ENCODE measurements around the gene MACROD2. TPM values are rescaled to one million over a fixed set of nuclear protein-coding genes. Genes with fewer than 3 reads are reported as not detected.

Gene MACROD2
- polyA plus RNA-seq, 1 donor: 5.4 TPM

DNA sequence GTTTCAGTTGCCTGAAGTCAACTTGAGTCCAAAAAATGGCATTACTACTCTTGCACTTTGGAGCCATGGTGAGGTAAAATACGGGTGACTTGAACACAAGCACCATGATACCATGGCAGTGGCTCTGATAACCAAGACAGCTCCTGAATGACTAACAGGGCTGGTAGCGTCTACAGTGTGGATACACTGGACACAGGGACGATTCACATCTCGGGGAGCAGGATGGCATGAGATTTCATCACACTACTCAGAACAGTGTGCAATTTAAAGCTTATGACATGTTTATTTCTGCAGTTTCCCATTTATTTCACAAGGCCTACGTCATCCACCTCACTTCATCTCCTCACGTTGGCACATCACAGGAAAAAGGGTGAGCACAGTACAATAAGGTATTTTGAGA, 1627.1 kb downstream of the MACROD2 start:
- no peak for DNase-seq
- no peaks in the 10 kb centered on the region for H3K36me3 ChIP-seq (ENCODE audit: control insufficient read depth, insufficient read depth, low read length)
- no peak overlapping the region for H3K27ac ChIP-seq (ENCODE audit: low read length)
- WGBS (ENCODE audit: insufficient coverage, low lambda C conversion rate): no CpG with 5 or more reads among the region's 6 CpGs
- no peaks in the 10 kb centered on the region for H3K27me3 ChIP-seq (ENCODE audit: control insufficient read depth, insufficient read depth, low read length)
- no peaks in the 10 kb centered on the region for H3K4me1 ChIP-seq (ENCODE audit: control insufficient read depth, insufficient read depth, low read length)
- H3K4me3 ChIP-seq (ENCODE audit: low read length): no peak overlapping the region
- no peaks in the 10 kb centered on the region for H3K9me3 ChIP-seq (ENCODE audit: control insufficient read depth, low read depth, low read length)

DNA sequence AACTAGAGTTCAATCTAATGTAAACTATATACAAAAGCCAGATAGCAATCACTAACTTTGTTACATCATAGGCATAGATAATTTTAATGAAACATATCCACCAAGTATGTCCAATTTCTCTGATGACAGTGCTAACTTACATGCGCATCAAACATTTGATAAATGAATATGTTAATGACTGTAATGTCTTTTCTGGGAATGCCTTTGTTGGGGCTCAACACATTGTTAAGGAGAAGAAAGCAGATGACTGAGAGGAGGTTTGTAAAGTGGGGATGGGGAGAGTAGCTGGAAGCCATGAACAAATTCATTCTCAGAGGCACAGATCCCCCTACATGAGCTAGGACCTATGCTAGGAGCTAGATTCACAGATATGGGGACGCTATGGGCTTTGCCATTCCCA, 1627.9 kb downstream of the MACROD2 start:
- Histone ChIP-seq H3K27me3 (ENCODE audit: control insufficient read depth, insufficient read depth, low read length) (no peaks in the 10 kb centered on the region), H3K4me3 (ENCODE audit: low read length) (no peak overlapping the region), H3K27ac (ENCODE audit: low read length) (no peak overlapping the region), H3K4me1 (ENCODE audit: control insufficient read depth, insufficient read depth, low read length) (no peaks in the 10 kb centered on the region), H3K36me3 (ENCODE audit: control insufficient read depth, insufficient read depth, low read length) (no peaks in the 10 kb centered on the region), H3K9me3 (ENCODE audit: control insufficient read depth, low read depth, low read length) (no peaks in the 10 kb centered on the region)
- WGBS (ENCODE audit: insufficient coverage, low lambda C conversion rate): no CpG with 5 or more reads among the region's 2 CpGs
- no peak for DNase-seq

- Histone ChIP-seq H3K4me1 (ENCODE audit: control insufficient read depth, insufficient read depth, low read length) (no peaks in the 10 kb centered on the region), H3K36me3 (ENCODE audit: control insufficient read depth, insufficient read depth, low read length) (no peaks in the 10 kb centered on the region), H3K4me3 (ENCODE audit: low read length) (no peak overlapping the region), H3K27me3 (ENCODE audit: control insufficient read depth, insufficient read depth, low read length) (no peaks in the 10 kb centered on the region), H3K9me3 (ENCODE audit: control insufficient read depth, low read depth, low read length) (no peaks in the 10 kb centered on the region), H3K27ac (ENCODE audit: low read length) (no peak overlapping the region)
- WGBS (ENCODE audit: insufficient coverage, low lambda C conversion rate): 86% methylated on average over 1 of the region's 2 CpGs
- no peak for DNase-seq
Measured at GRCh38 chr20:15625981-15626380, 1630.7 kb downstream of the MACROD2 start.

- DNase-seq: no peak
- Histone ChIP-seq H3K27me3 (ENCODE audit: control insufficient read depth, insufficient read depth, low read length) (no peaks in the 10 kb centered on the region), H3K4me1 (ENCODE audit: control insufficient read depth, insufficient read depth, low read length) (no peaks in the 10 kb centered on the region), H3K9me3 (ENCODE audit: control insufficient read depth, low read depth, low read length) (no peaks in the 10 kb centered on the region), H3K4me3 (ENCODE audit: low read length) (no peak overlapping the region), H3K27ac (ENCODE audit: low read length) (no peak overlapping the region), H3K36me3 (ENCODE audit: control insufficient read depth, insufficient read depth, low read length) (no peaks in the 10 kb centered on the region)
- WGBS (ENCODE audit: insufficient coverage, low lambda C conversion rate): no CpG with 5 or more reads among the region's 3 CpGs
Measured at GRCh38 chr20:15627089-15627488, 1631.8 kb downstream of the MACROD2 start.

DNA sequence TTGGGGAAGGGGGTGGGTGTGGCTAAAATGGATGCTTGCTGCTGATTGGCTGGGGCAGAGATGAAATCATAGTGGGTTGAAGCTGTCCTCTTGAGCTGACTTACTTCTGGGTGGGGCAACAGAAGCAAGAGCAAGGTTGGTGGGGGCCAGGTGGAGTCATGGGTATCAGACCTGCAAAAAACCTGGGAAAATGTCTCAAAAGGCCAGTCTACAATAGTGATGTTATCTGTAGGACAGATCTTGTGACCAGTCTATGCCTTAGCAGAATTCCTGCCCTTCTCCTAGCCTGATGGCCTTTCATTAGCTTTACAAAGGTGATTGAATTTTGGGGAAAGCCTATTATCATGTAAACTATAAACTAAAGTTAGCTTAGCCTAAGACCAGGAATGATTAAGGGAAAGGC, 1632.2 kb downstream of the MACROD2 start:
- DNase-seq: no peak
- Histone ChIP-seq H3K27me3 (ENCODE audit: control insufficient read depth, insufficient read depth, low read length) (no peaks in the 10 kb centered on the region), H3K9me3 (ENCODE audit: control insufficient read depth, low read depth, low read length) (no peaks in the 10 kb centered on the region), H3K27ac (ENCODE audit: low read length) (no peak overlapping the region), H3K4me3 (ENCODE audit: low read length) (no peak overlapping the region), H3K36me3 (ENCODE audit: control insufficient read depth, insufficient read depth, low read length) (no peaks in the 10 kb centered on the region), H3K4me1 (ENCODE audit: control insufficient read depth, insufficient read depth, low read length) (no peaks in the 10 kb centered on the region)

- Histone ChIP-seq H3K4me3 (ENCODE audit: low read length) (no peak overlapping the region), H3K36me3 (ENCODE audit: control insufficient read depth, insufficient read depth, low read length) (no peaks in the 10 kb centered on the region), H3K27me3 (ENCODE audit: control insufficient read depth, insufficient read depth, low read length) (no peaks in the 10 kb centered on the region), H3K9me3 (ENCODE audit: control insufficient read depth, low read depth, low read length) (no peaks in the 10 kb centered on the region), H3K27ac (ENCODE audit: low read length) (no peak overlapping the region), H3K4me1 (ENCODE audit: control insufficient read depth, insufficient read depth, low read length) (no peaks in the 10 kb centered on the region)
- no peak for DNase-seq
- WGBS (ENCODE audit: insufficient coverage, low lambda C conversion rate): 100% methylated on average over 2 of the region's 4 CpGs
Measured at GRCh38 chr20:15628851-15629353, 1633.6 kb downstream of the MACROD2 start.

- no CpG with 5 or more reads among the region's 4 CpGs for WGBS (ENCODE audit: insufficient coverage, low lambda C conversion rate)
- Histone ChIP-seq H3K27me3 (ENCODE audit: control insufficient read depth, insufficient read depth, low read length) (no peaks in the 10 kb centered on the region), H3K4me1 (ENCODE audit: control insufficient read depth, insufficient read depth, low read length) (no peaks in the 10 kb centered on the region), H3K36me3 (ENCODE audit: control insufficient read depth, insufficient read depth, low read length) (no peaks in the 10 kb centered on the region), H3K4me3 (ENCODE audit: low read length) (no peak overlapping the region), H3K9me3 (ENCODE audit: control insufficient read depth, low read depth, low read length) (no peaks in the 10 kb centered on the region), H3K27ac (ENCODE audit: low read length) (no peak overlapping the region)
- DNase-seq: no peak
Measured at GRCh38 chr20:15630360-15630759, 1635.0 kb downstream of the MACROD2 start.

GRCh38 chr20:15632680-15633079, 1637.4 kb downstream of the MACROD2 start:
- WGBS (ENCODE audit: insufficient coverage, low lambda C conversion rate): 90% methylated on average over 3 of the region's 3 CpGs
- H3K4me3 ChIP-seq (ENCODE audit: low read length): no peak overlapping the region
- H3K36me3 ChIP-seq (ENCODE audit: control insufficient read depth, insufficient read depth, low read length): no peaks in the 10 kb centered on the region
- no peaks in the 10 kb centered on the region for H3K27me3 ChIP-seq (ENCODE audit: control insufficient read depth, insufficient read depth, low read length)
- no peaks in the 10 kb centered on the region for H3K9me3 ChIP-seq (ENCODE audit: control insufficient read depth, low read depth, low read length)
- no peaks in the 10 kb centered on the region for H3K4me1 ChIP-seq (ENCODE audit: control insufficient read depth, insufficient read depth, low read length)
- H3K27ac ChIP-seq (ENCODE audit: low read length): no peak overlapping the region
- no peak for DNase-seq

DNA sequence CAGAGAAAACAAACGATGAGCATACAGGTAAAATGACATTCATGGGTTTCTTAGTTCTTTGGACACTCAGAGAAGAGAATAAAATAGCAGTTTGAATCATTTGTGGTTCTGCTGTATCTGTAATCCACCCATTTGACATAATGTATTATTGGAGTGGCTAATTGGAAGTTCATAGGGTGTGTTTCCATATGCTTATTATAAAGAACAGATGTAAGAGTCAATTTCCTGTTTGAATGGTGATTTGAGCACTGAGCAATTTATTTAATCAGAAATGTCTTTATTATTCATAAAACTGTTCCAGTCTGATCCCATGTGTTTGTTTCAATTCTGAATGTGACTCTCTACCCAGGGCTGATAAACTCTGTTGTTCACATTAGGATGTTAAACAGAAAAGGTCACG, 1638.8 kb downstream of the MACROD2 start:
- H3K9me3 ChIP-seq (ENCODE audit: control insufficient read depth, low read depth, low read length): no peaks in the 10 kb centered on the region
- no peak overlapping the region for H3K4me3 ChIP-seq (ENCODE audit: low read length)
- no peaks in the 10 kb centered on the region for H3K36me3 ChIP-seq (ENCODE audit: control insufficient read depth, insufficient read depth, low read length)
- H3K27ac ChIP-seq (ENCODE audit: low read length): no peak overlapping the region
- H3K27me3 ChIP-seq (ENCODE audit: control insufficient read depth, insufficient read depth, low read length): no peaks in the 10 kb centered on the region
- WGBS (ENCODE audit: insufficient coverage, low lambda C conversion rate): no CpG with 5 or more reads among the region's 2 CpGs
- DNase-seq: no peak
- H3K4me1 ChIP-seq (ENCODE audit: control insufficient read depth, insufficient read depth, low read length): no peaks in the 10 kb centered on the region

DNA sequence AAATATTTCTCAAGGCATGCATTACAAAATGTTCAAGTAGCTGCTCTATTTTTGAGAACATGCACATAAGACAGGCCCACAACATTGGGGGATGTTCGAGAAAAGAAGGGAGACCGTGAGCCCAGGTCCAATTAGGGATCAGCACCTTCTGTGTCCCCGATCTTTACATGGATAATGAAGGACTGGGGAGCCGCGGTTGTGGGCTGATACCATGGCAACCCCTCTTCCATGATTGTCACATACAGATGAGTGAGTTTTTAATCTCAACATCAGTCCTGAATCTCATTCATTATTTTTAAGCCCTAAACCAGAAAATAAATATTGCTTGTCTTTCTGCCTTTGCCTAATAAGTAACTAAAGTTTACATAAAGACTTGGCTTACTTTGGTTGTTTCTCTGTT, 1642.2 kb downstream of the MACROD2 start:
- no peak overlapping the region for H3K4me3 ChIP-seq (ENCODE audit: low read length)
- DNase-seq: no peak
- no peaks in the 10 kb centered on the region for H3K27me3 ChIP-seq (ENCODE audit: control insufficient read depth, insufficient read depth, low read length)
- no CpG with 5 or more reads among the region's 5 CpGs for WGBS (ENCODE audit: insufficient coverage, low lambda C conversion rate)
- no peaks in the 10 kb centered on the region for H3K36me3 ChIP-seq (ENCODE audit: control insufficient read depth, insufficient read depth, low read length)
- H3K27ac ChIP-seq (ENCODE audit: low read length): no peak overlapping the region
- H3K9me3 ChIP-seq (ENCODE audit: control insufficient read depth, low read depth, low read length): no peaks in the 10 kb centered on the region
- no peaks in the 10 kb centered on the region for H3K4me1 ChIP-seq (ENCODE audit: control insufficient read depth, insufficient read depth, low read length)

DNA sequence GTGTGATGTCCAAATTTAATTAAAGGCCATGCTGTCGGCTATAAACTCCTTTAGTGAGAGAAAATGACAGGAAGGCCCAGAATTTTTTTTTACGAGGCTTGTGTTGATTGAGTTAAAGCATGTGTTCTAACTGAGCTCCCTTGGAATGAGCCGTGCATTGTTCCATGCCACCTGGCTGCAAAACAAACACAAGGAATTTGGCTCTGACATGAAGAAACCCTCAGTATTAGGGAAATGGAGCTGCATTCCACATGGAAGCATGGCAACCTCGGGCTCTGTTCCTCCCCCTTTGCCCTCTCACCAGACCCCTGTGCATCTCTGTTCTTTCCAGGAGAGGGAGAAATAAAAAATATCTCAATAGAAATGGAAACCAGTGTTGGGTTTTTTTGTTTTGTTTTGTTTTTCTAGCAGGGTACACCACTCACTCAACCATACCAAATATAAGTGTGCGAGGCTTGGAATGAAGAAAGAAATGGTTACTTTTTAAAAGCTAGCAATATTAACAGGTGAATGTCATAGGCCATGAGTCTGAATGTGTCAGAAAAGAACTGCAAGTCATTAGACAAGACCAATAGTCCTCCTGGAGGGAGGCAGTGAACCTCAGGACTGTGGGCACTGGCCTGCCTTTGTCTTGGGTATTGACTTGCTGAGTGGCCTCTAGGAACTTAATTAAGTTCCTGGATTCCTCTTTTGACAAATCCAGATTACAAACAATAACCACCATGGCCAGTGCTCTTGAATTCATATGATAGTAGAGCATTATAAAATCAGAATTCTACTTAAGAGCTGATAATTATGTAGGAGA, 1642.8 kb downstream of the MACROD2 start:
- no peaks in the 10 kb centered on the region for H3K4me1 ChIP-seq (ENCODE audit: control insufficient read depth, insufficient read depth, low read length)
- no peak overlapping the region for H3K4me3 ChIP-seq (ENCODE audit: low read length)
- WGBS (ENCODE audit: insufficient coverage, low lambda C conversion rate): 80% methylated on average over 2 of the region's 5 CpGs
- DNase-seq: no peak
- H3K27ac ChIP-seq (ENCODE audit: low read length): no peak overlapping the region
- no peaks in the 10 kb centered on the region for H3K27me3 ChIP-seq (ENCODE audit: control insufficient read depth, insufficient read depth, low read length)
- H3K36me3 ChIP-seq (ENCODE audit: control insufficient read depth, insufficient read depth, low read length): no peaks in the 10 kb centered on the region
- no peaks in the 10 kb centered on the region for H3K9me3 ChIP-seq (ENCODE audit: control insufficient read depth, low read depth, low read length)
